HFFc6 (cell line): Measurements from ENCODE around the gene TFPI. TPM values are rescaled to one million over a fixed set of nuclear protein-coding genes. Genes with fewer than 3 reads are reported as not detected.
"Not testable (repeated sequence)": the region's sequence is repeated elsewhere in the genome, so short reads cannot be mapped to it uniquely, and the experiment has no call there.

Experiments
- DNase-seq: peaks from one replicate; pipeline ENCODE4 v3.0.0-alpha.2; 2018
- H3K27ac Mint-ChIP-seq: 2 replicates; pipeline ENCODE4 v1.8.0; 2020; ENCODE audit warnings: mild to moderate bottlenecking, mixed read lengths
- H3K27me3 Mint-ChIP-seq: 2 replicates; pipeline ENCODE4 v1.8.0; 2021; ENCODE audit warnings: mild to moderate bottlenecking, moderate library complexity, mixed read lengths; ENCODE audit not compliant: insufficient read depth
- H3K36me3 Mint-ChIP-seq: 2 replicates; pipeline ENCODE4 v1.8.0; 2021; ENCODE audit warnings: low read depth, mixed read lengths
- H3K4me1 Mint-ChIP-seq: 2 replicates; pipeline ENCODE4 v1.8.0; 2020; ENCODE audit warnings: low read depth, mixed read lengths
- H3K4me3 Mint-ChIP-seq: 2 replicates; pipeline ENCODE4 v1.8.0; 2020; ENCODE audit warnings: mild to moderate bottlenecking, moderate library complexity, mixed read lengths
- H3K9me3 Mint-ChIP-seq: 2 replicates; pipeline ENCODE4 v1.8.0; 2020; ENCODE audit warnings: mild to moderate bottlenecking, mixed read lengths
- total RNA-seq, 6 experiments: library from RNA; stranded (reverse); fragmentation: NEBNext Ultra II Directional; extraction: Animal tissue kit (Norgen Biotek cat#: 25700); gene quantifications; 2 replicates in 1 of 6; 3 replicates in 5 of 6; pipeline ENCODE4 v1.2.3, GENCODE V29; 2021
- TF ChIP-seq, protein P1 (sequence below): fragments of 200-600 bp; sonication (generic); IDR thresholded peaks from 2 replicates; pipeline ENCODE4 v1.5.0; 2021; ENCODE audit warnings: antibody characterized with exemption, mild to moderate bottlenecking

TFPI gene
- total RNA-seq, 6 experiments from 2014 or later = 25.4 to 42.4 (median 34.7) TPM

DNA sequence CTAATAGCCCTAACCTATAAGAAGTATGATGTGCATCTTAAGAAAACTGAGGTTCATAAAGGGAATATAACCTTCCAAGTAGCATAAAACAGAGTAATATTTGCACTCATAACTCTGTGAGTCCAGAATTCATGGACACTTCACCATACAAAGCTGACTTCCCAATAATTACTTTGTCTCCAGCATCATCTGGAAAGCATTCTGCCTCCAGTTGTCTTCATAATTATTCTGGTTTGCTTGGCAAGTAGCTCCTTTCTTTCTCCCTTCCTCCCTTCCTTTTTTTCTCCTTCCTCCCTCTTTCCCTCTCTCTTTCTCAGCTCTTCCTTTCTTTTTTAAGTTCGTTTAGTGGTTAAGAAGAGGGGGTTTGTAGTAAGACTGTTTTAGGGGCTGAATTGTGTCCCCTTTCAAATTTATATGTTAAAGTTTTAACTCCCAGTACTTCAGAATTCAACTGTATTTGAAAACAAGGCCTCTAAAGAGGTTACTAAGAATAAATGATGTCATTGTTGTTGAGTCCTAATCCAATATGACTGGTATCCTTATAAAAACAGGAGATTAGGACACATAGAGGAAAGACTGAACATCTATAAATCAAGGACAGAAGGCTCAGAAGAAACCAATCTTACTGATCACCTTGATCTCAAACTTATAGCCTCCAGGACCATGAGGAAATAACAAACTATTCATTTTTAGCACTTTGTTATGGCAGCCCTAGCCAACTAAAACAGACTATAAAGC, 28.9 kb downstream of the TFPI start:
- Mint-ChIP-seq H3K36me3 (peaks cover 13% of the 10 kb centered on the region), H3K4me1 (peaks cover 23% of the 10 kb centered on the region), H3K27ac (peak overlapping the region; percentile 39; the same call in 1 of the 2 replicates), H3K27me3 (no peaks in the 10 kb centered on the region; the same call in 1 of the 2 replicates), H3K4me3 (no peak overlapping the region), H3K9me3 (no peaks in the 10 kb centered on the region)
- no peak for DNase-seq
- TF ChIP-seq, protein P1, sequence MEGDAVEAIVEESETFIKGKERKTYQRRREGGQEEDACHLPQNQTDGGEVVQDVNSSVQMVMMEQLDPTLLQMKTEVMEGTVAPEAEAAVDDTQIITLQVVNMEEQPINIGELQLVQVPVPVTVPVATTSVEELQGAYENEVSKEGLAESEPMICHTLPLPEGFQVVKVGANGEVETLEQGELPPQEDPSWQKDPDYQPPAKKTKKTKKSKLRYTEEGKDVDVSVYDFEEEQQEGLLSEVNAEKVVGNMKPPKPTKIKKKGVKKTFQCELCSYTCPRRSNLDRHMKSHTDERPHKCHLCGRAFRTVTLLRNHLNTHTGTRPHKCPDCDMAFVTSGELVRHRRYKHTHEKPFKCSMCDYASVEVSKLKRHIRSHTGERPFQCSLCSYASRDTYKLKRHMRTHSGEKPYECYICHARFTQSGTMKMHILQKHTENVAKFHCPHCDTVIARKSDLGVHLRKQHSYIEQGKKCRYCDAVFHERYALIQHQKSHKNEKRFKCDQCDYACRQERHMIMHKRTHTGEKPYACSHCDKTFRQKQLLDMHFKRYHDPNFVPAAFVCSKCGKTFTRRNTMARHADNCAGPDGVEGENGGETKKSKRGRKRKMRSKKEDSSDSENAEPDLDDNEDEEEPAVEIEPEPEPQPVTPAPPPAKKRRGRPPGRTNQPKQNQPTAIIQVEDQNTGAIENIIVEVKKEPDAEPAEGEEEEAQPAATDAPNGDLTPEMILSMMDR = no peak

DNA sequence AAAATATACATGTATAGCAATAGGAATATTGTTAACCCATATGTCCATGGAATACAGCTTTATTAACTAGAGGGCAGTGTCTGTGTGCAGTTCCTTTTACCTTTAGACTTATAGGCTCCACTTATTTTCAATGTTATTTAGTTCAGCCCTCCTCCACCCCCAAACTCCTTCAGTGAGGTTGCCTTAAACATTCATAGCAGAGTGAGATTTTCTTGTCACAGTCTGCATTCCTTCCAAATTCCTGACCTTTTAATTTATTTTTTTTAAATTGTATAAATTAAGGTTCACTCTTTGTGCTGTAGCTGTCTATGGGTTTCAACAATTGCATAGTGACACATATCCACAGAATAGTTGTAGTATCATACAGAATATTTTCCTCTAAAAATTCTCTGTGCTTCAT, 30.9 kb downstream of the TFPI start:
- H3K27me3 Mint-ChIP-seq = no peaks in the 10 kb centered on the region; the same call in 1 of the 2 replicates
- TF ChIP-seq, protein P1 = no peak
- no peaks in the 10 kb centered on the region; the same call in 1 of the 2 replicates for H3K9me3 Mint-ChIP-seq
- peaks cover 19% of the 10 kb centered on the region for H3K4me1 Mint-ChIP-seq
- DNase-seq = no peak
- peaks cover 28% of the 10 kb centered on the region for H3K36me3 Mint-ChIP-seq
- no peak overlapping the region for H3K27ac Mint-ChIP-seq
- H3K4me3 Mint-ChIP-seq = no peak overlapping the region

DNA sequence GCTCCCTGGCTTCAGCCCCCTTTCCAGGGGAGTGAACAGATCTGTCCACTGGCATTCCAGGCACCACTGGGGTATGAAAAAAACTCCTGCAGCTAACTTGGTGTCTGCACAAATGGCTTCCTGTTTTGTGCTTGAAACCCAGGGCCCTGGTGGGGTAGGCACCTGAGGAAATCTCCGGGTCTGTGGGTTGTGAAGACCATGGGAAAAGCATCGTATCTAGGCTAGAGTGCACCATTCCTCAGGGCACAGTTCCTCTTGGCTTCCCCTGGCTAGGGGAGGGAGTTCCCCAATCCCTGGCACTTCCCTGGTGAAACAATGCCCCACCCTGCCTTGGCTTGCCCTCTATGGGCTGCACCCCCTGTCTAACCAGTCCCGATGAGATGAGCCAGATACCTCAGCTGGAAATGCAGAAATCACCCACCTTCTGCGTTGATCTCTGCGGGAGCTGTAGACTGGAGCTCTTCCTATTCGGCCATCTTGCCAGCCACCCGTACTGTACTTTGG, 34.1 kb downstream of the TFPI start:
- TF ChIP-seq, protein P1 = no peak
- peaks cover 49% of the 10 kb centered on the region for H3K36me3 Mint-ChIP-seq
- no peak overlapping the region for H3K4me3 Mint-ChIP-seq
- no peaks in the 10 kb centered on the region for H3K27me3 Mint-ChIP-seq
- peaks cover 12% of the 10 kb centered on the region for H3K9me3 Mint-ChIP-seq
- H3K4me1 Mint-ChIP-seq = peaks cover 1% of the 10 kb centered on the region
- no peak for DNase-seq
- no peak overlapping the region for H3K27ac Mint-ChIP-seq

DNA sequence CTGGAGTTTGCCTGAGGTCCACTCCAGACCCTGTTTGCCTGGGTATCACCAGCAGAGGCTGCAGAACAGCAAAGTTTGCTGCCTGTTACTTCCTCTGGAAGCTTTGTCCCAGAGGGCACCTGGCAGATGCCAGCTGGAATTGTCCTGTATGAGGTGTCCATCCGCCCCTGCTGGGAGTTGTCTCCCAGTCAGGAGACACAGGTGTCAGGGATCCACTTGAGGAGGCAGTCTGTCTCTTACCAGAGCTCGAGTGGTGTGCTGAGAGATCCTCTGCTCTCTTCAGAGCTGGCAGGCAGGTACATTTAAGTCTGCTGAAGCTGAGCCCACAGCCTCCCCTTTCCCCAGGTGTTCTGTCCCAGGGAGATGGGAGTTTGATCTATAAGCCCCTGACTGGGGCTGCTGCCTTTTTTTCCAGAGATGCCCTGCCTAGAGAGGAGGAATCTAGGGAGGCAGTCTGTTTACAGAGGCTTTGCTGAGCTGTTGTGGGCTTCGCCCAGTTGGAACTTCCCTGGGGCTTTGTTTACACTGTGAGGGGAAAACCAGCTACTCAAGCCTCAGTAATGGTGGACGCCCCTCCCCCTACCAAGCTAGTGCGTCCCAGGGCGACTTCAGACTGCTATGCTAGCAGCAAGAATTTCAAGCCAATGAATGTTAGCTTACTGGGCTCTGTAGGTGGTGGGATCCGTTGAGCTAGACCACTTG, 34.7 kb downstream of the TFPI start:
- Mint-ChIP-seq H3K4me1 (no peaks in the 10 kb centered on the region), H3K4me3 (no peak overlapping the region), H3K36me3 (peaks cover 49% of the 10 kb centered on the region), H3K9me3 (peaks cover 12% of the 10 kb centered on the region), H3K27me3 (no peaks in the 10 kb centered on the region), H3K27ac (no peak overlapping the region)
- TF ChIP-seq, protein P1 = no peak
- no peak for DNase-seq

DNA sequence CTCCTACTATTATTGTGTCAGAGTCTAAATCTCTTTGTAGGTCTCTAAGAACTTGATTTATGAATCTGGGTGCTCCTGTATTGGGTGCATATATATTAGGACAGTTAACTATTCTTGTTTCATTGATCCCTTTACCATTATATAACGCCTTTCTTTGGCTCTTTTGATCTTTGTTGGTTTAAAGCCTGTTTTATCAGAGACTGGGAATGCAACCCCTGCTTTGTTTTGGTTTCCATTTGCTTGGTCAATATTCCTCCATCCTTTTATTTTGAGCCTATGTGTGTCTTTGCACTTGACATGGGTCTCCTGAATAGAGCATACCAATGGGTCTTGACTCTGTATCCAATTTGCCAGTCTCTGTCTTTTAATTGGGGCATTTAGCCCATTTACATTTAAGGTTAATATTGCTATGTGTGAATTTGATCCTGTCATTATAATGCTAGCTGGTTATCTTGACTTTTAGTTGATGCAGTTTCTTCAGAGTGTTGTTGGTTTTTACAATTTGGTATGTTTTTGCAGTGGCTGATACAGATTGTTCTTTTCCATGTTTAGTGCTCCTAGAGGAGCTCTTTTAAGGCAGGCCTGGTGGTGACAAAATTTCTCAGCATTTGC, 36.4 kb downstream of the TFPI start:
- not testable (repeated sequence) for H3K4me3 Mint-ChIP-seq, H3K27ac Mint-ChIP-seq, H3K27me3 Mint-ChIP-seq

DNA sequence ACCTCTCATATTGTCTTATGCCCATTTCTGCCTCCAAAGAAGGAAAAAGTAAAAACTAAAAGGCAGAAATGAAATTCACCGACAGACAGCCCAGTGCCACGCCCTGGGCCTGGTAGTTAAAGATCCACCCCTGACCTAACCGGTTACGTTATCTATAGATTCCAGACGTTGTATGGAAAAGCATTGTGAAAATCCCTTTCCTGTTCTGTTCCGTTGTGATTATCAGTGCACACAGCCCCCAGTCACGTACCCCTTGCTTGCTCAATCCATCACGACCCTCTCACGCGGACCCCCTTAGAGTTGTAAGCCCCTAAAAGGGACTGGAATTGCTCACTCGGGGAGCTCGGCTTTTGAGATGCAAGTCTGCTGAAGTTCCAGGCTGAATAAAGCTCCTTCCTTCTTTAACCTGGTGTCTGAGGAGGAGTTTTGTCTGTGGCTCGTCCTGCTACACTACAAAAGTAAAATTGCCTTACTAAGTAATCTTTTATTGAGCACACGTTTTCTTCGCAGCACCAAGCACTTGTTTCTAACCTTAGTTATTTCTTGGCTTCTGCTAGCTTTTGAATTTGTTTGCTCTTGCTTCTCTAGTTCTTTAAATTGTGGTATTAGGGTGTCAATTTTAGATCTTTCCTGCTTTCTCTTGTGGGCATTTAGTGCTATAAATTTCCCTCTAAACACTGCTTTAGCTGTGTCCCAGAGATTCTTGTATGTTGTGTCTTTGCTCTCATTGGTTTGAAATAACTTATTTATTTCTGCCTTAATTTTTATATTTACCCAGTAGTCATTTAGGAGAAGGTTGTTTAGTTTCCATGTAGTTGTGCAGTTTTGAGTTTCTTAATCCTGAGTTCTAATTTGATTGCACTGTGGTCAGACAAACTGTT, 37.4 kb downstream of the TFPI start:
- H3K4me1 Mint-ChIP-seq, DNase-seq, H3K27ac Mint-ChIP-seq, H3K4me3 Mint-ChIP-seq, H3K27me3 Mint-ChIP-seq: not testable (repeated sequence)
- Mint-ChIP-seq H3K9me3 (peaks cover 12% of the 10 kb centered on the region), H3K36me3 (peaks cover 44% of the 10 kb centered on the region)

More for the DNA sequence above, 36.4 kb downstream of the TFPI start:
- H3K4me1 Mint-ChIP-seq, DNase-seq: not testable (repeated sequence)
- H3K36me3 Mint-ChIP-seq = peaks cover 49% of the 10 kb centered on the region
- H3K9me3 Mint-ChIP-seq = peaks cover 12% of the 10 kb centered on the region
